Neural progenitor cell (in vitro differentiated cells): ENCODE results near the gene WWOX. TPM values are rescaled to one million over a fixed set of nuclear protein-coding genes. Genes with fewer than 3 reads are reported as not detected.

ENCODE experiments used
- DNase-seq: peaks from one replicate; pipeline ENCODE4 v3.0.0-alpha.2; 2016; ENCODE audit warnings: low spot score
- H2AFZ ChIP-seq: fragments of 200-600 bp; sonication (generic); replicated peaks from 2 replicates; pipeline ENCODE4 v1.6.1; 2016; ENCODE audit warnings: antibody characterized with exemption
- H3F3A ChIP-seq: fragments of 200-600 bp; sonication (generic); 2 replicates; pipeline ENCODE4 v1.6.1; 2016; ENCODE audit warnings: antibody characterized with exemption, low read depth
- H3K27ac ChIP-seq: fragments of 200-600 bp; sonication (generic); 2 replicates; pipeline ENCODE4 v1.5.1; 2016; ENCODE audit warnings: mild to moderate bottlenecking
- H3K27me3 ChIP-seq: fragments of 200-600 bp; sonication (generic); 2 replicates; pipeline ENCODE4 v1.6.1; 2016; ENCODE audit warnings: mild to moderate bottlenecking, moderate library complexity
- H3K36me3 ChIP-seq: fragments of 200-600 bp; sonication (generic); 2 replicates; pipeline ENCODE4 v1.5.1; 2016
- H3K4me1 ChIP-seq: fragments of 200-600 bp; sonication (generic); 2 replicates; pipeline ENCODE4 v1.6.1; 2016; ENCODE audit warnings: mixed run types
- H3K4me2 ChIP-seq: fragments of 200-600 bp; sonication (generic); 2 replicates; pipeline ENCODE4 v1.6.1; 2016
- H3K4me3 ChIP-seq: fragments of 200-600 bp; sonication (generic); 2 replicates; pipeline ENCODE4 v1.5.1; 2016
- H3K79me2 ChIP-seq: fragments of 200-600 bp; sonication (generic); 2 replicates; pipeline ENCODE4 v1.6.1; 2016; ENCODE audit warnings: low read depth
- H3K9ac ChIP-seq: fragments of 200-600 bp; sonication (generic); 2 replicates; pipeline ENCODE4 v1.6.1; 2016
- H3K9me3 ChIP-seq: fragments of 200-600 bp; sonication (generic); 2 replicates; pipeline ENCODE4 v1.5.1; 2016; ENCODE audit warnings: low read depth
- H4K20me1 ChIP-seq: fragments of 200-600 bp; sonication (generic); 2 replicates; pipeline ENCODE4 v1.6.1; 2016; ENCODE audit warnings: low read depth
- H3K27ac Mint-ChIP-seq: 3 replicates; pipeline ENCODE4 v1.8.0; 2021; ENCODE audit warnings: mixed read lengths
- H3K27me3 Mint-ChIP-seq: 2 replicates; pipeline ENCODE4 v1.8.0; 2022; ENCODE audit warnings: low read depth, mild to moderate bottlenecking, inconsistent platforms, moderate library complexity, mixed read lengths; ENCODE audit not compliant: insufficient read depth
- H3K36me3 Mint-ChIP-seq: 3 replicates; pipeline ENCODE4 v1.8.0; 2021; ENCODE audit warnings: mixed read lengths
- H3K4me1 Mint-ChIP-seq: 3 replicates; pipeline ENCODE4 v1.8.0; 2021; ENCODE audit warnings: mixed read lengths
- H3K4me3 Mint-ChIP-seq: 3 replicates; pipeline ENCODE4 v1.8.0; 2021; ENCODE audit warnings: mild to moderate bottlenecking, moderate library complexity, mixed read lengths
- H3K9me3 Mint-ChIP-seq: 3 replicates; pipeline ENCODE4 v1.8.0; 2020; ENCODE audit warnings: mixed read lengths
- CTCF ChIP-seq: fragments of 200-600 bp; sonication (generic); IDR thresholded peaks from 2 replicates; pipeline ENCODE4 v1.5.1; 2017; ENCODE audit warnings: antibody characterized with exemption, mild to moderate bottlenecking
- EZH2 ChIP-seq: fragments of 200-600 bp; sonication (generic); IDR thresholded peaks from 2 replicates; pipeline ENCODE4 v1.6.1; 2017; ENCODE audit warnings: antibody characterized with exemption, mild to moderate bottlenecking, moderate library complexity
- EZH2phosphoT487 ChIP-seq: fragments of 200-600 bp; sonication (generic); IDR thresholded peaks from 2 replicates; pipeline ENCODE4 v1.6.1; 2017; ENCODE audit warnings: antibody characterized with exemption
- total RNA-seq: library from RNA; depleted of rRNA; stranded (reverse); fragments of >200 nt; gene quantifications from 2 replicates; pipeline ENCODE4 v1.2.3, GENCODE V29; 2015; ENCODE audit warnings: low replicate concordance

The WWOX gene
- total RNA-seq, 1 donor from 2014 or later: 63.7 TPM

- no peak overlapping the region for H3K27ac Mint-ChIP-seq
- no peak overlapping the region for H3K9ac ChIP-seq
- H3K9me3 Mint-ChIP-seq: peaks cover 3% of the 10 kb centered on the region
- H3K4me1 Mint-ChIP-seq: peaks cover 28% of the 10 kb centered on the region
- TF ChIP-seq EZH2phosphoT487 (no peak), EZH2 (no peak), CTCF (no peak)
- H3K27ac ChIP-seq: no peak overlapping the region
- no peak for DNase-seq
- no peaks in the 10 kb centered on the region for H3K9me3 ChIP-seq
- H3K4me3 Mint-ChIP-seq: no peak overlapping the region
- H3F3A ChIP-seq: no peaks in the 10 kb centered on the region
- no peaks in the 10 kb centered on the region for H3K36me3 Mint-ChIP-seq
- H2AFZ ChIP-seq: no peak overlapping the region
- H3K27me3 ChIP-seq: no peaks in the 10 kb centered on the region
- H3K36me3 ChIP-seq: no peaks in the 10 kb centered on the region
- no peaks in the 10 kb centered on the region for H4K20me1 ChIP-seq
- no peak overlapping the region for H3K4me2 ChIP-seq
- peaks cover 9% of the 10 kb centered on the region for H3K4me1 ChIP-seq
- H3K79me2 ChIP-seq: no peaks in the 10 kb centered on the region
- H3K27me3 Mint-ChIP-seq: peaks cover 5% of the 10 kb centered on the region
- H3K4me3 ChIP-seq: no peak overlapping the region
Measured at GRCh38 chr16:78972006-78972405, 872.6 kb downstream of the WWOX start.

- H3K27ac ChIP-seq: no peak overlapping the region
- no peaks in the 10 kb centered on the region for H4K20me1 ChIP-seq
- H3K27me3 ChIP-seq: no peaks in the 10 kb centered on the region
- H3K36me3 ChIP-seq: no peaks in the 10 kb centered on the region
- H3K79me2 ChIP-seq: no peaks in the 10 kb centered on the region
- no peak overlapping the region for H3K4me2 ChIP-seq
- H3K9ac ChIP-seq: no peak overlapping the region
- no peak overlapping the region for H2AFZ ChIP-seq
- Mint-ChIP-seq H3K27me3 (peaks cover 5% of the 10 kb centered on the region), H3K4me3 (no peak overlapping the region), H3K27ac (no peak overlapping the region), H3K36me3 (no peaks in the 10 kb centered on the region), H3K4me1 (peaks cover 28% of the 10 kb centered on the region), H3K9me3 (peaks cover 3% of the 10 kb centered on the region)
- H3K4me3 ChIP-seq: no peak overlapping the region
- H3F3A ChIP-seq: no peaks in the 10 kb centered on the region
- TF ChIP-seq CTCF (no peak), EZH2phosphoT487 (no peak), EZH2 (no peak)
- no peak for DNase-seq
- peaks cover 9% of the 10 kb centered on the region for H3K4me1 ChIP-seq
- no peaks in the 10 kb centered on the region for H3K9me3 ChIP-seq
Measured at GRCh38 chr16:78972986-78973385, 873.5 kb downstream of the WWOX start.

GRCh38 chr16:78976212-78976611, 876.8 kb downstream of the WWOX start:
- no peaks in the 10 kb centered on the region for H3K79me2 ChIP-seq
- H3K4me3 ChIP-seq: no peak overlapping the region
- no peak overlapping the region for H3K4me2 ChIP-seq
- TF ChIP-seq CTCF (no peak), EZH2 (no peak), EZH2phosphoT487 (no peak)
- peaks cover 14% of the 10 kb centered on the region for H3K4me1 Mint-ChIP-seq
- no peak overlapping the region for H3K4me3 Mint-ChIP-seq
- H3K27ac Mint-ChIP-seq: no peak overlapping the region
- no peak overlapping the region for H2AFZ ChIP-seq
- no peak overlapping the region for H3K27ac ChIP-seq
- no peaks in the 10 kb centered on the region for H4K20me1 ChIP-seq
- no peaks in the 10 kb centered on the region for H3K9me3 ChIP-seq
- no peaks in the 10 kb centered on the region for H3K27me3 ChIP-seq
- no peaks in the 10 kb centered on the region for H3K9me3 Mint-ChIP-seq
- DNase-seq: no peak
- H3F3A ChIP-seq: no peaks in the 10 kb centered on the region
- H3K9ac ChIP-seq: no peak overlapping the region
- no peaks in the 10 kb centered on the region for H3K36me3 Mint-ChIP-seq
- H3K4me1 ChIP-seq: peaks cover 9% of the 10 kb centered on the region
- no peaks in the 10 kb centered on the region for H3K36me3 ChIP-seq
- H3K27me3 Mint-ChIP-seq: no peaks in the 10 kb centered on the region
